K562 (cell line): Measurements from ENCODE around the gene AMIGO1. TPM values are rescaled to one million over a fixed set of nuclear protein-coding genes. Genes with fewer than 3 reads are reported as not detected.

Experiments used
- CBX3 ChIP-seq, 2 experiments: IDR thresholded peaks; 1 replicate in 1 of 2; 2 replicates in 1 of 2; pipeline ENCODE4 v1.6.1; 2012; ENCODE audit warnings: inconsistent platforms in 2 of 2, low read length in 2 of 2, borderline replicate concordance in 1 of 2, control low read depth in 1 of 2
- DIDO1 ChIP-seq: fragments of 450-650 bp; IDR thresholded peaks from 2 replicates; pipeline ENCODE4 v1.6.1; 2016; ENCODE audit warnings: low read depth, missing biosample characterization, missing genetic modification characterization
- ETS2 ChIP-seq: IDR thresholded peaks from 2 replicates; pipeline ENCODE4 v1.6.1; 2016; ENCODE audit warnings: borderline replicate concordance, missing genetic modification characterization, mild to moderate bottlenecking, moderate library complexity, missing compliant biosample characterization; ENCODE audit not compliant: poor library complexity, severe bottlenecking
- HDAC3 ChIP-seq: fragments of 450-650 bp; IDR thresholded peaks from 2 replicates; pipeline ENCODE4 v1.6.1; 2018; ENCODE audit warnings: borderline replicate concordance, mild to moderate bottlenecking, moderate library complexity; ENCODE audit not compliant: partially characterized antibody
- RBM22 ChIP-seq: fragments of 200-400 bp; formaldehyde crosslinking; IDR thresholded peaks from 2 replicates; pipeline ENCODE4 v1.6.1; 2018; ENCODE audit warnings: low read length, low read depth; ENCODE audit not compliant: poor library complexity, severe bottlenecking
- RBM39 ChIP-seq: fragments of 200-400 bp; formaldehyde crosslinking; optimal IDR thresholded peaks from 2 replicates; pipeline ENCODE3; 2018; ENCODE audit warnings: low read depth, low read length
- TEAD2 ChIP-seq: fragments of 450-650 bp; IDR thresholded peaks from 2 replicates; pipeline ENCODE4 v1.6.1; 2016; ENCODE audit warnings: missing genetic modification characterization, control low read depth, missing compliant biosample characterization
- TOE1 ChIP-seq, 2 experiments: fragments of 450-650 bp in 1 of 2; sonication (generic) in 1 of 2; formaldehyde crosslinking in 1 of 2; IDR thresholded peaks; 2 replicates each; pipeline versions ENCODE4 v1.7.1 to v1.8.0; 2016 to 2022; ENCODE audit warnings: borderline replicate concordance in 2 of 2, mild to moderate bottlenecking in 2 of 2, antibody characterized with exemption in 1 of 2, inconsistent platforms in 1 of 2, low read depth in 1 of 2, missing genetic modification reagents in 1 of 2, moderate library complexity in 1 of 2
- ZNF184 ChIP-seq: sonication (generic); formaldehyde crosslinking; IDR thresholded peaks from 2 replicates; pipeline ENCODE4 v1.5.0; 2020; ENCODE audit warnings: missing genetic modification reagents
- ZNF76 ChIP-seq: fragments of 250-450 bp; sonication (Bioruptor Pico); IDR thresholded peaks from 2 replicates; pipeline ENCODE4 v1.4.0; 2020; ENCODE audit warnings: mild to moderate bottlenecking, moderate library complexity, borderline replicate concordance
- polyA plus RNA-seq, 8 experiments: library from polyadenylated mRNA; depleted of rRNA in 4 of 8; stranded (reverse) in 5 of 8; unstranded in 3 of 8; fragments of >200 nt; fragmentation: Nextera tagmentation in 2 of 8; fragmentation: Illumina TruSeq in 1 of 8; extraction: Ambion mirVana in 2 of 8; extraction: Trizol in 1 of 8; gene quantifications; 2 replicates each; pipeline versions ENCODE4 v1.2.1 to v1.2.3, GENCODE V29; 2011 to 2014; ENCODE audit warnings: inconsistent platforms in 1 of 8, missing spikeins in 1 of 8
- total RNA-seq, 7 experiments: library from RNA; depleted of rRNA in 6 of 7; stranded (reverse); fragments of >200 nt in 6 of 7; fragmentation: Illumina TruSeq in 2 of 7; extraction: Trizol in 2 of 7; gene quantifications; 2 replicates each; pipeline versions ENCODE4 v1.2.1 to v1.2.3, GENCODE V29; 2011 to 2021; ENCODE audit warnings: low replicate concordance in 1 of 7
- TF ChIP-seq, protein P1 (sequence below): sonication (generic); formaldehyde crosslinking; IDR thresholded peaks from 2 replicates; pipeline ENCODE4 v1.8.0; 2023; ENCODE audit warnings: mild to moderate bottlenecking, missing genetic modification reagents
- TF ChIP-seq, protein P2 (sequence below): fragments of 450-650 bp; IDR thresholded peaks from 2 replicates; pipeline ENCODE4 v1.6.1; 2017; ENCODE audit warnings: antibody characterized with exemption, mild to moderate bottlenecking
- TF ChIP-seq, protein P3 (sequence below): sonication (generic); formaldehyde crosslinking; IDR thresholded peaks from 2 replicates; pipeline ENCODE4 v1.8.1; 2023; ENCODE audit warnings: mild to moderate bottlenecking, missing genetic modification reagents
- TF ChIP-seq, protein P4 (sequence below): fragments of 250-450 bp; sonication (Bioruptor Pico); IDR thresholded peaks from 2 replicates; pipeline ENCODE4 v1.4.0; 2020; ENCODE audit warnings: mild to moderate bottlenecking, moderate library complexity

Gene AMIGO1
- total and polyA plus RNA-seq, 9 of the 15 experiments (the other 6 are each of a cell fraction or from before 2014, with no cell fraction given), result 0.24 to 1.0 (median 0.54) TPM

DNA sequence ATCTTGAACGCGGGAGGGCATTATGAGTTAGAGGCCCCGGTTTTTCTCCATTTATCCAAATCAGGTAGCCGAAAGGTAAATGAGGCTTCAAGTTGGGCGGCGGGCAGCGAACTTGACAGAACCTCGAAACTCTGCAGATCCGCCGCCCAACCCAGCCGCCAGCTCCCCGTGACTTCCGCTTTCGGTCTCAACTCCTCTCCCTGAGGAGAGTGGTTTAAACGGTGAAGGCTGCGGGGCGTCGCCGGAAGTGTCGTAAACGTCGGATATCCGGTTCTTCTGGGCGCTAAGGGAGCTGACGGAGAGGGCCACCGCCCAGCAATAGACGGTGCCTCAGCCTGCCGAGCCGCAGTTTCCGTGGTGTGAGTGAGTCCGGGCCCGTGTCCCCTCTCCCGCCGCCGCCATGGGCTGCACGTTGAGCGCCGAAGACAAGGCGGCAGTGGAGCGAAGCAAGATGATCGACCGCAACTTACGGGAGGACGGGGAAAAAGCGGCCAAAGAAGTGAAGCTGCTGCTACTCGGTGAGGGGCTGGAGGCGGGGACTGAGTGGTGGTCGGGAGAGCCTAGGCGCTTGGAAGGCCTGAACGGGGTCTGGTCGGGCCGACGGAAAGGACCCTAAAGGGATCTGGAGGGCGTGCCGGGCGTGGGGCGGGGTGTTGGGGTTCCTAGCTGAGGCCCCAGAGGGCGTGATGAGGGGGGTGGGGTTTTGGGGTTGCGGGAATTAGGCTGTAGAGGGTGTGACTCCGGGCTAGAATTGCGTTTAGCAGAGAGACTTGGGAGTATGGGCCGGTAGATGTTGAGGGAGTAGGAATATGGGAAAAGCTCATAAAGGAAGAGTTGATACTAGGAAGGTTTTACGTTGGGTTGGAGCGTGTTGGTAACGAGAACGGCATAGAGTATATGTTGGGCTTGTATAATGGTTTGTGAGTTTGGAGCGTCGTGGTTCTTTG is 39.1 kb upstream of the AMIGO1 start, which contains the start of gene GNAI3 (continued):
- TF ChIP-seq RBM39 (no peak), DIDO1 (tag) (no peak), CBX3 (IDR thresholded peaks at IDR 0.05; ENCODE audit: borderline replicate concordance in 1 of 2, low read length in 2 of 2) (peak in 1 of 2 experiments; percentile 65; a peak in 1 of 3 replicates), TEAD2 (no peak), ZNF184 (CRISPR knock-in tag) (no peak), RBM22 (peak; percentile 58), HDAC3 (no peak), TOE1 (IDR thresholded peaks at IDR 0.05; ENCODE audit: borderline replicate concordance) (0 out of 2 replicates have a peak, but pooled peaks have one; percentile 35), TOE1 (CRISPR knock-in tag; IDR thresholded peaks at IDR 0.05; ENCODE audit: borderline replicate concordance, low read depth) (no peak), ETS2 (tag) (no peak), ZNF76 (CRISPR knock-in tag) (no peak; the same call in 1 of the 2 replicates)
- TF ChIP-seq, protein P1, sequence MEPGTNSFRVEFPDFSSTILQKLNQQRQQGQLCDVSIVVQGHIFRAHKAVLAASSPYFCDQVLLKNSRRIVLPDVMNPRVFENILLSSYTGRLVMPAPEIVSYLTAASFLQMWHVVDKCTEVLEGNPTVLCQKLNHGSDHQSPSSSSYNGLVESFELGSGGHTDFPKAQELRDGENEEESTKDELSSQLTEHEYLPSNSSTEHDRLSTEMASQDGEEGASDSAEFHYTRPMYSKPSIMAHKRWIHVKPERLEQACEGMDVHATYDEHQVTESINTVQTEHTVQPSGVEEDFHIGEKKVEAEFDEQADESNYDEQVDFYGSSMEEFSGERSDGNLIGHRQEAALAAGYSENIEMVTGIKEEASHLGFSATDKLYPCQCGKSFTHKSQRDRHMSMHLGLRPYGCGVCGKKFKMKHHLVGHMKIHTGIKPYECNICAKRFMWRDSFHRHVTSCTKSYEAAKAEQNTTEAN (CRISPR knock-in tag), result no peak
- TF ChIP-seq, protein P2, sequence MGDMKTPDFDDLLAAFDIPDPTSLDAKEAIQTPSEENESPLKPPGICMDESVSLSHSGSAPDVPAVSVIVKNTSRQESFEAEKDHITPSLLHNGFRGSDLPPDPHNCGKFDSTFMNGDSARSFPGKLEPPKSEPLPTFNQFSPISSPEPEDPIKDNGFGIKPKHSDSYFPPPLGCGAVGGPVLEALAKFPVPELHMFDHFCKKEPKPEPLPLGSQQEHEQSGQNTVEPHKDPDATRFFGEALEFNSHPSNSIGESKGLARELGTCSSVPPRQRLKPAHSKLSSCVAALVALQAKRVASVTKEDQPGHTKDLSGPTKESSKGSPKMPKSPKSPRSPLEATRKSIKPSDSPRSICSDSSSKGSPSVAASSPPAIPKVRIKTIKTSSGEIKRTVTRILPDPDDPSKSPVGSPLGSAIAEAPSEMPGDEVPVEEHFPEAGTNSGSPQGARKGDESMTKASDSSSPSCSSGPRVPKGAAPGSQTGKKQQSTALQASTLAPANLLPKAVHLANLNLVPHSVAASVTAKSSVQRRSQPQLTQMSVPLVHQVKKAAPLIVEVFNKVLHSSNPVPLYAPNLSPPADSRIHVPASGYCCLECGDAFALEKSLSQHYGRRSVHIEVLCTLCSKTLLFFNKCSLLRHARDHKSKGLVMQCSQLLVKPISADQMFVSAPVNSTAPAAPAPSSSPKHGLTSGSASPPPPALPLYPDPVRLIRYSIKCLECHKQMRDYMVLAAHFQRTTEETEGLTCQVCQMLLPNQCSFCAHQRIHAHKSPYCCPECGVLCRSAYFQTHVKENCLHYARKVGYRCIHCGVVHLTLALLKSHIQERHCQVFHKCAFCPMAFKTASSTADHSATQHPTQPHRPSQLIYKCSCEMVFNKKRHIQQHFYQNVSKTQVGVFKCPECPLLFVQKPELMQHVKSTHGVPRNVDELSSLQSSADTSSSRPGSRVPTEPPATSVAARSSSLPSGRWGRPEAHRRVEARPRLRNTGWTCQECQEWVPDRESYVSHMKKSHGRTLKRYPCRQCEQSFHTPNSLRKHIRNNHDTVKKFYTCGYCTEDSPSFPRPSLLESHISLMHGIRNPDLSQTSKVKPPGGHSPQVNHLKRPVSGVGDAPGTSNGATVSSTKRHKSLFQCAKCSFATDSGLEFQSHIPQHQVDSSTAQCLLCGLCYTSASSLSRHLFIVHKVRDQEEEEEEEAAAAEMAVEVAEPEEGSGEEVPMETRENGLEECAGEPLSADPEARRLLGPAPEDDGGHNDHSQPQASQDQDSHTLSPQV, result no peak
- TF ChIP-seq, protein P3, sequence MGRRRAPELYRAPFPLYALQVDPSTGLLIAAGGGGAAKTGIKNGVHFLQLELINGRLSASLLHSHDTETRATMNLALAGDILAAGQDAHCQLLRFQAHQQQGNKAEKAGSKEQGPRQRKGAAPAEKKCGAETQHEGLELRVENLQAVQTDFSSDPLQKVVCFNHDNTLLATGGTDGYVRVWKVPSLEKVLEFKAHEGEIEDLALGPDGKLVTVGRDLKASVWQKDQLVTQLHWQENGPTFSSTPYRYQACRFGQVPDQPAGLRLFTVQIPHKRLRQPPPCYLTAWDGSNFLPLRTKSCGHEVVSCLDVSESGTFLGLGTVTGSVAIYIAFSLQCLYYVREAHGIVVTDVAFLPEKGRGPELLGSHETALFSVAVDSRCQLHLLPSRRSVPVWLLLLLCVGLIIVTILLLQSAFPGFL, result no peak
- TF ChIP-seq, protein P4, sequence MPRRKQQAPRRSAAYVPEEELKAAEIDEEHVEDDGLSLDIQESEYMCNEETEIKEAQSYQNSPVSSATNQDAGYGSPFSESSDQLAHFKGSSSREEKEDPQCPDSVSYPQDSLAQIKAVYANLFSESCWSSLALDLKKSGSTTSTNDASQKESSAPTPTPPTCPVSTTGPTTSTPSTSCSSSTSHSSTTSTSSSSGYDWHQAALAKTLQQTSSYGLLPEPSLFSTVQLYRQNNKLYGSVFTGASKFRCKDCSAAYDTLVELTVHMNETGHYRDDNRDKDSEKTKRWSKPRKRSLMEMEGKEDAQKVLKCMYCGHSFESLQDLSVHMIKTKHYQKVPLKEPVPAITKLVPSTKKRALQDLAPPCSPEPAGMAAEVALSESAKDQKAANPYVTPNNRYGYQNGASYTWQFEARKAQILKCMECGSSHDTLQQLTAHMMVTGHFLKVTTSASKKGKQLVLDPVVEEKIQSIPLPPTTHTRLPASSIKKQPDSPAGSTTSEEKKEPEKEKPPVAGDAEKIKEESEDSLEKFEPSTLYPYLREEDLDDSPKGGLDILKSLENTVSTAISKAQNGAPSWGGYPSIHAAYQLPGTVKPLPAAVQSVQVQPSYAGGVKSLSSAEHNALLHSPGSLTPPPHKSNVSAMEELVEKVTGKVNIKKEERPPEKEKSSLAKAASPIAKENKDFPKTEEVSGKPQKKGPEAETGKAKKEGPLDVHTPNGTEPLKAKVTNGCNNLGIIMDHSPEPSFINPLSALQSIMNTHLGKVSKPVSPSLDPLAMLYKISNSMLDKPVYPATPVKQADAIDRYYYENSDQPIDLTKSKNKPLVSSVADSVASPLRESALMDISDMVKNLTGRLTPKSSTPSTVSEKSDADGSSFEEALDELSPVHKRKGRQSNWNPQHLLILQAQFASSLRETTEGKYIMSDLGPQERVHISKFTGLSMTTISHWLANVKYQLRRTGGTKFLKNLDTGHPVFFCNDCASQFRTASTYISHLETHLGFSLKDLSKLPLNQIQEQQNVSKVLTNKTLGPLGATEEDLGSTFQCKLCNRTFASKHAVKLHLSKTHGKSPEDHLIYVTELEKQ (CRISPR knock-in tag), result no peak
